NCI-H1092 (cell line): ENCODE results near the gene PLD5.
"Not testable (repeated sequence)": the region's sequence is repeated elsewhere in the genome, so short reads cannot be mapped to it uniquely, and the experiment has no call there.

ENCODE experiments used
- DNase-seq: peaks from one replicate; lab custom pipeline; 2025; lab: John Stamatoyannopoulos, UW

PLD5 gene

DNA sequence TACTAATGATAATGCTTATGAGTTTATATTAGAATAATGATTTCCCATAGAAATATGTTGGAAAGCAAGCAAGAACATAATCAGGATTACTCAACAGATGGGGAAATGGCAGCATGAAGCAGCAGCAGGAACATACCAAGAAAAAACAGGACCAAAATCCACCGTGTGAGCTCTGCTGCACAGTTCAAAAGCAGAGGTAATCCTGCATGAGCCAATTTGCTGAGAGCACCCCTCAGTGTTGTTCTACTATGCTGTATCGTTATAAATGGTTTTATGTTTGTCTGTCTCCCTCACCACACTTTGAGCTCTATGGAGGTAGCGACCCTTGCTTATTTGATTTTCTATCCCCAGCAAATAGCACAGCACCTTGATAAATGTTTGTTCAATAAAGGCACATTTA is 246.1 kb downstream of the PLD5 start:
- not testable (repeated sequence) for DNase-seq

DNA sequence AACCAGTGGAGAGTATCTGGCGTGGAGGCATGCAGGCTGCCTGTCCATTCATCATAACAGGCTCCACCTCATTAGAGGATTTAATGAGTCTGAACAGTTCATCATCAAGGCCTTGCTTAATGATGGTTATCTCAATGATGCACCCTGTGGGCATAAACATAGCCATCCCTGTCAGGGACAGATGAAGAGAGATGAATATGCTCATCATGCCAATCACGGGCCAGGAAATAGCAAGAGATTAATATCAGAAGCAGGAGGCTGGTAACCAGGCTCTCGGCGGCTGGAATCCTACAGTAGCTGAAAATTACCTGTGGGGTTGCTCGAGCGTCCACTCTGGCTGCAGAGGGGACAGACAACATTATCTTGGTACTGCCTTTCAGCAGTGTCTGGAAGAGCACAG is 247.7 kb downstream of the PLD5 start:
- not testable (repeated sequence) for DNase-seq

DNA sequence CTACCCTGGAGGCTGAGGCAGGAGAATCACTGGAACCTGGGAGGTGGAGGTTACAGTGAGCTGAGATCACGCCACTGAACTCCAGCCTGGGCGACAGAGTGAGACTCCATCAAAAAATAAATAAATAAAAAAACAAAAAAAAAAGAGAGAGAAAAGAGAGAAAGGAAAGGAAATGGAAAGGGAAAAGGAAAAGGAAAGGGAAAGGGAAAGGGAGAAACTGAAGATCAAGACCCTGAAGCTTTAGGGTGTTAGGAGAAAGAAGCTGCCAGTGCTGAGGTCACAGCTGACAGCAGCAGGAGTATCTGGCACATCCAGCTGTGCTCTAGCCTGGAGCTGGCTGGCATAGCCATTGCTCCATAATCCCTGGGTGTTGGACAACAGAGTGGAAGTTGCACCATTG is 257.5 kb downstream of the PLD5 start:
- DNase-seq = not testable (repeated sequence)

DNA sequence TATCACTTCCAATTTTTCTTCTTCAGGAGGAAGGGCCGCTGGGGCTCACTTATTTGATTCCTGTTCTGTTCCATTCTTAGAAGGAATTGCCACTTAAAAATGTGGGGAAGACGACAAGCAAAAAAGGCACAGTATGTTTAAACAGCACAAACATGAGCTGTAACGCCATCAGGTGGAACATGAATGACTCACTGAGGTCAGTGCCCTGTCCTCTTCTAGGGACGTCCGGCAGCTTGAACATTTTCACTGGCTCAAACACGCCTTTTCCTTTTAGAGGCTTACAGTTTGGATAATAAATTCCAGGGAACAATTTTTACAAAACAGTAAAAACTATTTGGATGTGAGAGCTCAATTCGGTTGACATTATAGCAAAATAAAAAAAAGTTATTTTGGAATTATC is 260.1 kb downstream of the PLD5 start:
- DNase-seq = not testable (repeated sequence)

DNA sequence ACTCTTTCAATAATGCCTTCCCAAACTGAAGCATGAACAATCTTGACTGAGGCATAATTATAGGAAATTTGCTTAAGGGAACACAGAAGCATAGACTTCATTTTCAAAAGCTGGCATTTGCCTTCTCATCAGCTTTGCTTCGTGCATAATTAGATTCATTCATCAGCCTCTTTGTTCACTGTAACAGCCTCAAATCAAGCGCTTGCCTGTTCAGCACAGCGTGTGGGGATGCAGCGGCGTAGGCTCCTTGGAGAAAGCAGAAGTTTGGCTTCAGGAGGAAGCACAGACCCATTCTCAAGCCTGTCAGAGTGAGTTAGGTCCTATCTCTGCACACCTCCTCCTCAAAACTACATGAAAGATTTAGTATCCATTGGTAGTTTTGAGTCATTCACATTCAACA is 279.2 kb downstream of the PLD5 start:
- no peak for DNase-seq

DNA sequence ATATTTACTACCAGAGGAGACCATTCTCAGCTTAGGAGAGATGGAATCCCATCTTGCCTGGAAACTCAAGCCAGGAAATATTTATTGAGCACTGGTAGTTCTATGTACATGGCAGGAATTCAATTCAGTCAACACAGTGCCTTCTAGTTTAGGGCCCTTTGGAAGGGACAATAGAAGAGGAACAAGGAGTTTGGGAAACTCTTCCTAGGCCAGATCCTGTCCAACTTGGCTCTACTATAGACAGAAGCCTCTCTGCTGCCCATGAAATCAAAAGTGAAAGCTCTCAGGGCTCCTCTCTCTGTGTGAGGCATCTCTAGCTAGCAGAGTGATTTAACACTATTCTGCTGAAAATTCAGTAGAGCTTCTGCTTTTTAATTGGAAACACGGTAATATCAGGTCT is 281.0 kb downstream of the PLD5 start:
- no peak for DNase-seq

DNA sequence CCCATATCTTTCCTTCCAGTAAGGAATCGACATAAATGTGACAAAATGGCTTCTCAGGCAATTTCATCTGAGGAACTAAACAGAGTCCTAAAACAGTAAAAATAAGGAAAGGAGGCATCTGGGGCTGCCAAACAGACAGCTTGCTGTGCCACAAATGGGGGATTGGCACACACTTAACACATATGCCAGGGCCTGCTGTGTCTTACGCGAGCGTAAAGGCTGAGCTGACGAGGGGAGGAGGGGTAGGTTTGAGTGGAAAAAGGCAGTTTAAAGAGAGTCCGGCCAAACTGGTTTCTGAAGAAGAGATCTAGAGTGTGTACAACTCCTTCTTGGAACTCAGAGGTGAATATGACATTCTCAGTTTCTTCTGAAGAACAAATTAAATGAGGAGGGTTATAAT is 281.5 kb downstream of the PLD5 start:
- DNase-seq = no peak

DNA sequence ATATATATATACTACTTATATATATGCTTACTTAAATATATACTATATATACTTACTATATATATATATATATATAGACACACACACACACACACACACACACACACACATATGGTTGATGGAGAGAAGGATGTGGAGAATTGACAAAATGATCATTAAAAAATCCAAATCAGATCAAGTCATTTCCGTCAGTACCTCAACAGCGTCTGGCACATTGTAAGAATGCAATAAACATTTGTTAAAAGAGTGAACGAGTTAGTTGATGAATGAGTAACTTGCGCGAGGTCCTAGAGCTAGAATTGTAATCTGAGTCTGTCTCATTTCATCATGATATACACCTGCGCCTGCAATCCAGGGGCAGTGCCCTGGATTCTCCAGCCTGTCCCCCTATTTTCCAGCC is 282.6 kb downstream of the PLD5 start:
- no peak for DNase-seq

DNA sequence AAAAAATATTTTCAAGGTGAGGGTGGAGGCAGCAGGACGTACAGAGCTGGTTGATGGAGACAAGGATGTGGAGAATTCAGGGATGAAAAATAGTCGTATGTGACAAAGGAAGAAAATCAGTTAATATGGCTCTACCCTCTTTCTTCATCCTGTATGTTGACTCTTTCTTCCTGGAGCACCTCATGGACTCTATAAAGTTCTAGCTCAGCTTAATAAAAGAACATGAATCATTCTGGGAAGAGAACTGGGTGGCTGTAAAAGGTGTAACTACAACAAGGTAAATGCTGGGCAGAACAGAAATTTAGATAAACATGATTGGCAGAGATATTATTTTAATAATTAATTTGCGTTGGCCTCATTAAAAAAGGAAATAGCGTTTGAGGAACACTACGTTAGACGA is 283.8 kb downstream of the PLD5 start:
- DNase-seq = no peak

DNA sequence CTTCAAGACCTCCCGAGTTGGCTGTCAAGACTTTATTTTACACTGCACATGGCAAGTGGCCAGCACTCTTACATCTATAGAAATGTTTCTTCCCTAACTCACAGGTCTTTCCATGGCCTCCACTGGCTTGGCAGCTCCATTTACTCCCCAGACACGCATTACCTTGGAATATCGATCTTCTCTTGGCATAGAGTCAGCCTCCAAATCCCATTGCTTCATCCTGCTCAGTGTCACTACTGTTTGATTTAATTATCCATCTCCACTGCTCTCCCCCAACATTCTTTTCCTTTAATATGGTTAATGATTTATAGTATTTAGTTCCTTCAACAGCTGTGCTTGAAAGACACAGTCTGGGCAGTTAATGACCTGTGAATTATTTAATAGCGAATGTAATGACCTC is 284.4 kb downstream of the PLD5 start:
- peak; percentile 46 for DNase-seq

DNA sequence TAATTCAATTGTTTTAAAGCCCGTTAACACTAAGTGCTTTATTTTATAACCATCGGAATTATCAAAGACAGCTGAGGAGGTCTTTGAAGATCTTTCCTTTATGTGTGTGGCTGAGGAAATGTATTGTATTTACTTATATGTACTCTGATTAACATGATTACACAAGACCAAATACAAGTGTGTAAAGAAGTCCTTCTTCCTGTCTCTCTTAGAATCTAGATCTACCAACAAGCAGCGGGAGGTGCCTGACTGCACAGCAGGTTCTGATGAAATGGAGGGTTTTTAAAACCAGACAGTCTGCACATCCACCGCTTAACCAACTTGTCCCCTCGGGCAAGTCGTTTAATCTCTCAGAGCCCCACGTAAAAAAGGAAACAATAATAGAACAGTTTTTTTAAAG is 285.1 kb downstream of the PLD5 start:
- DNase-seq = no peak

DNA sequence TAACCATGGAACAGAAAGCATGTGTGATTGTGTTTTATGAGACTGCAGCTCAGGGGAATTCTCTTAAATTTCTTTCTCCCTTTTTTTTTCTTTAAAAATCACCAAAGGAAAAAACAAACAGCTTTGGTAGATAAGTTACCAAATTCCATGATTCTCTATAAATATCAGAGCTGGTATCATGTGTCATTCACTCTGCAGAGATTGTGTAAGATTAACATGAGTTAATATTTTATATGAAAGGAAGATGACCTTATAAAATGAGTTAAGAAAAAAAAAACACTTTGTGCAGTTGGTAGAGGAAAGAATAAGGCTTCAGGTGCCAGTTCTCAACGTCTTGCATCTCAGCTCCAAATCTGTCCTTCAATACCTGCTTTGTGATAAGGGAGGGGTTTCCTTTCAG is 287.4 kb downstream of the PLD5 start:
- no peak for DNase-seq

DNA sequence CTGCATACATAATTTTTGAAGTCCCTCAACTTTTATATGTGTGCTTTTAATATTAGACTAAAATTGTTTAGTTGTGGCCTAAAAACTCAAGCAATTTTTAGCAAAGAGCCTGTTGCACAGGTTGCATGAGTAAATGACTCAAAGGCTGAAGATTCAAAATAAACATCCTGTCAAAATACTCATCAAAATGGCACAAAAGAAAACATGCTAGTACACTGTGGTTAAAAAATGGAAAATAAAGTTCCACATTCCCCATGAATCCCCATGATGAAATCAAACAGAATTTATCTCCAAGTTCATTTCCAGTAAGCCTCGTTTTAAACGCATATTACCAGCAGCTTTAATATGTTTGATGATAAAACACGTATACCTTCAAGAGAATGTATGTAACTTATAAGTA is 295.5 kb downstream of the PLD5 start:
- DNase-seq = no peak

DNA sequence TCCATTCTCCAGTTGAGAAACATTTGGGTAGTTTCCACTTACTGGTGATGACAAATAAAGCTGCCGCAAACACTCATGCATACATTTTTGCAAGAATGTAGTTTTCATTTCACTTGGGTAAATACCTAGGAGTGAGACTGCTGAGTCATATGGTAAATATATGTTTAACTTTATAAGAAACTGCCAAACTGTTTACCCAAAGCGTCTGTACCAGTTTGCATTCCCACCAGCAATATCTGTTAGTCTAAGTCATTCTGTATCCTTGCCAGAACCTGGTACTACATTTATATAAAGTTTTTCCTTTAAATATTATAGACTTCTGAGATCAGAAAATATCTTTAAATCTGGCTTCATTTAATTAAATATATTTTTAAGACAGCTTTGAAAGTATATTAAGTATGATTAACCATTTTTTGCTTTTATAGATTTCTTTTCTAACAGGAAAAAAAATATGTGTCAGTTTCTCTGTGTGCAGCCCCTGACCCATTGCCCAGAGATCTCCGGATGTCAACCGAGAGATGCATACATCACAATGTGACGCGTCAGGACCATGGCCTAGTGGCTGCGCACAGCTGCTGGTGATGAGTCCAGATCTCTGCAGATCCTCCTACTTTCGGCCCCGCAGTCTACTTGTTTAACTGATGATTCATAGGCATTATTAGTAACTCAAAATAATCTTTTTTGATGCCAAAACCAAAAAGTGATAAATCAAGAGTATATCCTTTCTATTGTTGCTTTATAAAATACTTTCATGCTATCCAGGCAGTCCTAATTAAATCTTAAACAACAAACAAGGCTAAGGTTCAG is 298.5 kb downstream of the PLD5 start:
- no peak for DNase-seq

DNA sequence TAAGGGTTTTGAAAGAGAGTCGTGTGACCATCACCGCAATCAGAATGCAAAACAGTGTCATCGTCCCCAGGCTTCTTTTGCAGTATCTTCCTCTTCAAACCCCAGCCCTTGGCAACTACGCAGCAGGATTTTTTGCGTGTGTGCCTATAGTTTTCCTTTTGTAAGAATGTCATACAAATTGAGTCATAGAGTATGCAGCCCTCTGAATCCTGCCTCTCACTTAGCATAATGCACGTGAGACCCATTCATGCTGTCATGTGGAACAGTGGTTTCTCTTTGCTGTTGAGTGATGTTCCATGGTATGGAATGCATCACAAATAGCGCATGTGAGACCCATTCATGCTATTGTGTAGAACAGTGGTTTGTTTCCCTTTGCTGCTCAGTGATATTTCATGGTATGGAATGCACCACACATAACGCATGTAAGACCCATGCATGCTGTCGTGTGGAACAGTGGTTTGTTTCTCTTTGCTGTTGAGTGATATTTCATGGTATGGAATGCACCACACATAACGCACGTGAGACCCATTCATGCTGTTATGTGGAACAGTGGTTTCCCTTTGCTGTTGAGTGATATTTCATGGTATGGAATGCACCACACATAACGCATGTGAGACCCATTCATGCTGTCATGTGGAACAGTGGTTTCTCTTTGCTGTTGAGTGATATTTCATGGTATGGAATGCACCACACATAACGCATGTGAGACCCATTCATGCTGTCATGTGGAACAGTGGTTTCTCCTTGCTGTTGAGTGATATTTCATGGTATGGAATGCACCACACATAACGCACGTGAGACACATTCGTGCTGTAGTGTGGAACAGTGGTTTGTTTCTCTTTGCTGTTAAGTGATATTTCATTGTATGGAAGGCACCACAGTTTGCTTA is 299.4 kb downstream of the PLD5 start:
- not testable (repeated sequence) for DNase-seq

DNA sequence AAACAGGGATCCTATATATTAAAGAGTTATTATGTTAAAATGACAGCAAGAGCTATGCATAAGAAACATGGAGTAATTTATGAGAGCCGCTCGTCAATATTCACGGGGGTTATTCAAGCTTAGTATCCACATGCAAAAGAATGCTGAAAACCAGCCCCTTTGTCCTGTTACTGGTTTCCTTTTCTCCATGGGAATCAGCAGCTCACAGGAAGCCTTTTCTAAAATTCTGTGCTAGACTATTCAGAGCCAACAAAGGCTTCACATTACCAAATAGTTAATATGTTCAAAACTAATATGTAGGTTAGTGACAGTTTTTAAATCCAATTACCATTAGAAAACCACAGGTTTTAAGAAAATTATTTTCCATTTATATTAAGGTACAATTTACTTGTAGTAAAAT is 300.0 kb downstream of the PLD5 start:
- DNase-seq = no peak

DNA sequence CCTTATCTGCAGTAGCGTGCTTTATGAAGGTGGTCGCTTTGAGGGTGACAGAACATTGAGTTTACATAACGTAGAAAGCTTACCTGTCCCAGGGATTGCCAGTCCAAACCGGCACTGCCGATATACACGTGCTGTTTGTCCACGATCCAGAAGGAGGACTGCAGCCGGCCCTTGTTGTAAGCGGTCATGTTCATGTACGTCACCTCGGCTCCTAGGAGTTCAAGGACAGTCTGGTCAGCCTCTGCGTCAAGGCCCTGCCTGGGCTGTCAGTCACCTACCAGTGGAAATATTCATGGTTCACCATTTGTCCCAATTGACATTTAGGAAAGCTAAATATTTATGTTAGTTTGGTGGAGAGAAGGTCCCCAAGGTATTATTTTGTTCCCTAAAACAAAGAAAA is 304.6 kb downstream of the PLD5 start:
- DNase-seq = no peak

DNA sequence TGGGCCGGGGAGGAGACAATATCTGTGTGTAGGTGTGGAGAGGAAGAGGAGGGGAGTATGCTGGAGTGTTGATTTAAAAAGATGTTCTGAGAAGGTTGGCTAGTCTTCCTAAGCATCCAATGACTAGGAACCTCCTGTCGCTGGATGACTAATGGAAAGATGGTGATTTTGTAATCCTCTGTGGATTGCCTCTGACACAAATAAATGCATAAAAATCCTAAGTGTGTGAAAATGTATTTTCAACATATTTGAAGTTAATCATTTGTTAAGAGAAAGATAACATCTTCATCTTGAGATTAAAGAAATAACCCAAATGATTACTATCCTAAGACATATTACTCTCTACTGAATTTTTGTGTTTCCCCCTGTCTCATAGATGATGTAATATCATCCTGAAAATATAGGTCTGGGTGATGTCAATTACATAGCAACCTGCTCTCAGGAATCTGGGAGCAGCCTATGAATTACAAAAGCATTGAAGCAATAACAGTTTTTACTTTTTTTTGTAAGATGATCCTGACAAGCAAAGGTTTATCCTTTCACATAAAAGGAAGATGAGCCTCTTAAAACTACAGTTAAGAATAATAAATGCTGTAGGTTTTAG is 305.1 kb downstream of the PLD5 start:
- no peak for DNase-seq

DNA sequence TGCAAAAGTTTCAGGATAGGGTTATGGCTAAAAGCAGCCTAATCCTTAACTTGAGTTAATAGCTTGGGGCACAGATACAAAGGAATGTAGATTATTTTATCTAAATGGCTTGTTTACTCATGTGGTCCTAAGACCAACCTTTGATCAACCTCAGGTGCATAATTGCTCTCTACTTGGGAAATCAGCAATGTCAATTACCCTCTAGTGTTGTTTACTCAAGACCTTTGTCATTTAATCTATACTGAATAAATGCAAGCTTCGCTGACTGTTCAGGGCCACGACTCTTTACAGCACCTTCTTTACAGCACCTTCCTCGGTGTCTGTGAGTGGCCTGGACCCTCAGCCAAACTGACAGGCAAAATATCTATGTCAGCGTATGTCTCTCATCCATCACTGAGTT is 308.1 kb downstream of the PLD5 start:
- DNase-seq = no peak

DNA sequence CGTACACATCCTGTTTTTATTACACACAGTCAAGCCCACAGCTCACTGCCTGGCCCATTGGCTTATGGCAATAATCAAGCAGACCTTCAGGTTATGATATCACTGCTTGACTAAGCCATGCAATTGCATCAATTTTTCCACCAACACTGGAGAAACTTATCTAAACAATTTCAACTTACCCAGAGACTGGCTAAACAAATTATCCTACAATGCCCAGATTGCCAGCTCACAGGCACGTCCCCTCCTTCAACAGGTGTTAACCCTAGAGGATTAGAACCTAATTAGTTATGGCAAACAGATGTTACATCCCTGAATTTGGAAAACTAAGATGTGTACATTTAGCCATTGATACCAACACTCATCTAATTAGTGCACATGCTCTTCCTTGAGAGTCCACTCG is 310.0 kb downstream of the PLD5 start:
- DNase-seq = not testable (repeated sequence)

DNA sequence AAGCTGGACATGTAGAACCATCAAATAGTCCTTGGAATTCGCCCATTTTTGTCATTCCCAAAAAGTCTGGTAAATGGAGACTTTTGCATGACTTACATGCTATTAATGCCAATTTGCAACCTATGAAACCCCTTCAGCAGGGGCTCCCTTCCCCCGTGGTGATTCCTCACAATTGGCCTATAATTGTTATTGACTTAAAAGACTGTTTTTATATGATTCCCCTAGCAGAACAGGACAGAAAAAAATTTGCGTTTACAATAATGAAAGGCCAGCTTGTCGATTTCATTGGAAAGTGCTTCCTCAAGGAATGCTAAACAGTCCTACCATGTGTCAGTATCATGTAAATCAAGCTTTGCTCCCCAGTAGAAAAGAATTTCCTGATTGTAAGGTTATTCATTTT is 311.5 kb downstream of the PLD5 start:
- not testable (repeated sequence) for DNase-seq

DNA sequence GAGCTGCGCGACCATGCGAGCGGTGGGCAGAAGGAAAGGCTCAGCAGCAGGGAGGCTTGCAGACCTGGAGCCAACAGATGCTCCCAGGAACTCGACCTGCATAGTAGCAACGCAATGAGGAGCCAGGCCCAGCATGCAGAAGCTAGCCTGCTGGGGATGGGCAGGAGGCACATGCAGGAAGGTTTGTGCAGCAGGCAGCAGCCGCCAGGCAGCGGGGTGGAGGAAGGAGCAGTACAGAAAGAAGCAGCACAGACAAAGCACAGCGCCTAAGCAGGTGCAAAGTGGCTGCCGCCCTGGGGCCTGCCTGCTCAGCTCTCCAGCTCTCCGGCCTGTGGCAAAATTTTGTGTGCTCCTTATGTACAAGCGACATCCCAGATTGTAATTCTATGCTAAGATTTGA is 312.1 kb downstream of the PLD5 start:
- no peak for DNase-seq
